Measurements from ENCODE around the gene PKD2L1.
"Not testable (repeated sequence)": the region's sequence is repeated elsewhere in the genome, so short reads cannot be mapped to it uniquely, and the experiment has no call there.

PKD2L1 gene

DNA sequence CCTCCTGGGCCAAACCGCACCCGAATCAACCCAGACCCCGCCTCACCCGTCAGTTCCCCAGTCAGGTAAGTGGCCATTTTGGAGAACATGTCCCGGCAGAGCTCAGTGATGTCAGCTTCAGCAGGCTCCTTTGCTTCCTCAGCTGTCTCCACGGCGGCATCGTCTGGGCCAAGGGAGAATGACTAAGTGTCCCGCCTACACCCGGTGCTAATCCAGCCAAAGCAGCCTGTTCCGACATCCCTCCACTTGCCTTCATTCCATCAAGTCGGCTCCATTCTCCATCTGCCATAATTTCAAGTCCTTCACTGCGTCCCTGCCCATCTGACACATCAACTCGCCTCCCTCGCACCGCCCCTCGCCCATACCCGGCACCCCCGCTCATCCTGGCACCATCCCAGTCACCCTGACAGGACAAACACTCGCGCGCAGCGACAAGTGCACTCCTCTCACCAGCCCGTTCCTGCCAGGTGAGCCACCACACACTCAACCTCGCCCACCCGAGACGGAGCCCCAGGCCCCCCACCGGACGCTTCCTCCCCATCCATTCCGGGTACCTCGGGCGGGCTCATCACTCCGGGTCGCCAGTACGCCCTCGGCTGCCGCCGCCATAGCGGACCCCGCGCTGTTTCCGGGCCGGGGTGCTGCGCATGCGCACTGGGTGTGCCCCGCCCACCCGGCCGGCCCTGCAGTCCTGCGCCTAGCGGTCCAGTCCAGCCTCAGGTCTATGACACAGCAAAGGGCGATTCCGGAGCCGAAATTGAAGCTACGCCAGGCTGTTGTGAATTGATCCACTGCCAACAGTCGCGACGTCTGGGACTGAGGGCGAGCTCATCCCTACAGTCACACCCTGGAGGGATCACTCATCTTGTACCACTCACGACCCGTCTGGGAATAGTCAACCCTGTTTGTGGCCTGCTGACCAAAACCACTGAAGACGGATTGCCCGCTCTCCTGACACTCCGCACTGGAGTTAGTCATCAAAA lies 43.7 kb downstream of the PKD2L1 start, which contains the start of gene BLOC1S2:
Gene BLOC1S2 (minus strand): TSS at position 630 of the 983 bp plus-strand sequence. CDS start 21 bp downstream, at position 609.
- DNase-seq (ENCODE audit: low read depth) = peak; percentile 73
- peak within 1 kb of the TSS; percentile 93 for H3K4me3 ChIP-seq (ENCODE audit: control insufficient read depth, low read depth, low read length)
- no peak for TF ChIP-seq CTCF (IDR thresholded peaks at IDR 0.05; ENCODE audit: control insufficient read depth, insufficient read depth, low read depth, low read length, missing control alignments)

DNA sequence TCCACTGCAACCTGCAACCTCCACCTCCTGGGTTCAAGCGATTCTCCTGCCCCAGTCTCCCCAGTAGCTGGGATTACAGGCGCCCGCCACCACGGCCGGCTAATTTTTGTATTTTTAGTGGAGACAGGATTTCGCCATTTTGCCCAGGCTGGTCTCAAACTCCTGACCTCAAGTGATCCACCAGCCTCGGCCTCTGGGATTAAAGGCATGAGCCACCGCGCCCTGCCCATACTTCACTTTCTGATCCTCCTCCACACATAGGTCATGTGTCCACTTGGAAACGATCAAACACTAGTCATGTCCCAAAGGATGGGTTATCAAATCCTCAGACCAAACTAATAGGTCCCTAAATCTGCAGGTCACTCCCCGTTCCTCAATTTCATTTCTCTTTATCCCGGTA lies 44.7 kb downstream of the PKD2L1 start:
- DNase-seq (ENCODE audit: low read depth) = not testable (repeated sequence)
- H3K4me3 ChIP-seq (ENCODE audit: control insufficient read depth, low read depth, low read length) = peak overlapping the region; percentile 93

- H3K4me3 ChIP-seq (ENCODE audit: control insufficient read depth, low read depth, low read length) = no peak overlapping the region
- DNase-seq (ENCODE audit: low read depth) = no peak
- no peak for TF ChIP-seq CTCF (IDR thresholded peaks at IDR 0.05; ENCODE audit: control insufficient read depth, insufficient read depth, low read depth, low read length, missing control alignments)
Observed at GRCh38 chr10:100282907-100283306, 47.1 kb downstream of the PKD2L1 start.

- not testable (repeated sequence) for H3K4me3 ChIP-seq (ENCODE audit: control insufficient read depth, low read depth, low read length); DNase-seq (ENCODE audit: low read depth)
Observed at GRCh38 chr10:100276971-100277370, 53.1 kb downstream of the PKD2L1 start.

- H3K4me3 ChIP-seq (ENCODE audit: control insufficient read depth, low read depth, low read length) = peak within 1 kb of the TSS; percentile 82
- TF ChIP-seq CTCF (IDR thresholded peaks at IDR 0.05; ENCODE audit: control insufficient read depth, insufficient read depth, low read depth, low read length, missing control alignments) = no peak
Observed at GRCh38 chr10:100267239-100268104, 62.6 kb downstream of the PKD2L1 start, which contains the start of gene CWF19L1. CWF19L1 (minus strand) TSS chr10:100267638; CDS start chr10:100267593, 45 bp downstream.

GRCh38 chr10:100265821-100266485 lies 64.1 kb downstream of the PKD2L1 start:
- no peak for DNase-seq (ENCODE audit: low read depth)
- TF ChIP-seq CTCF (IDR thresholded peaks at IDR 0.05; ENCODE audit: control insufficient read depth, insufficient read depth, low read depth, low read length, missing control alignments) = no peak
- H3K4me3 ChIP-seq (ENCODE audit: control insufficient read depth, low read depth, low read length) = no peak overlapping the region

More at GRCh38 chr10:100267239-100268104, 62.6 kb downstream of the PKD2L1 start, which contains the start of gene CWF19L1:
- DNase-seq (ENCODE audit: low read depth) = peak; percentile 47

GRCh38 chr10:100254191-100254590 lies 75.8 kb downstream of the PKD2L1 start:
- DNase-seq (ENCODE audit: low read depth) = no peak
- TF ChIP-seq CTCF (IDR thresholded peaks at IDR 0.05; ENCODE audit: control insufficient read depth, insufficient read depth, low read depth, low read length, missing control alignments) = no peak

More at GRCh38 chr10:100254191-100254590, 75.8 kb downstream of the PKD2L1 start:
- H3K4me3 ChIP-seq (ENCODE audit: control insufficient read depth, low read depth, low read length) = no peak overlapping the region
